Activated CD4-positive, alpha-beta memory T cell treated with anti-CD3 and anti-CD28 coated beads for 36 hours (primary cell): ENCODE results near the gene LDLRAD2. TPM values are rescaled to one million over a fixed set of nuclear protein-coding genes. Genes with fewer than 3 reads are reported as not detected.

ENCODE experiments used
- CTCF ChIA-PET: fragments of 350-600 bp; sonication (Branson Sonifier 250); formaldehyde crosslinking; loops from one replicate; lab custom pipeline; 2021; ENCODE audit warnings: antibody characterized with exemption, inconsistent platforms; lab: Charles Lee
- POLR2A ChIA-PET: fragments of 350-600 bp; sonication (Branson Sonifier 250); formaldehyde crosslinking; loops from one replicate; lab custom pipeline; 2021; ENCODE audit warnings: antibody characterized with exemption; lab: Charles Lee
- DNase-seq: peaks from one replicate; pipeline ENCODE4 v3.0.0-alpha.2; 2020
- H3K27ac Mint-ChIP-seq: one replicate; pipeline ENCODE4 v1.8.0; 2021; ENCODE audit warnings: mixed read lengths
- H3K27me3 Mint-ChIP-seq: one replicate; pipeline ENCODE4 v1.8.0; 2021; ENCODE audit warnings: mixed read lengths
- H3K36me3 Mint-ChIP-seq: one replicate; pipeline ENCODE4 v1.8.0; 2021; ENCODE audit warnings: mixed read lengths
- H3K4me1 Mint-ChIP-seq: one replicate; pipeline ENCODE4 v1.8.0; 2021; ENCODE audit warnings: low read depth, mixed read lengths
- H3K4me3 Mint-ChIP-seq: one replicate; pipeline ENCODE4 v1.8.0; 2021; ENCODE audit warnings: mild to moderate bottlenecking, mixed read lengths
- H3K9me3 Mint-ChIP-seq: one replicate; pipeline ENCODE4 v1.8.0; 2021; ENCODE audit warnings: mixed read lengths
- intact Hi-C: fragments of 100-400 bp; cut with micrococcal nuclease; formaldehyde crosslinking; loops from one replicate; pipeline ENCODE4 v1.15.1; 2023
- total RNA-seq, 2 experiments: library from RNA; stranded (reverse); gene quantifications; one replicate each; pipeline ENCODE4 v1.2.3, GENCODE V29; 2021

LDLRAD2 gene
- total RNA-seq, 2 experiments from 2014 or later: not detected

DNA sequence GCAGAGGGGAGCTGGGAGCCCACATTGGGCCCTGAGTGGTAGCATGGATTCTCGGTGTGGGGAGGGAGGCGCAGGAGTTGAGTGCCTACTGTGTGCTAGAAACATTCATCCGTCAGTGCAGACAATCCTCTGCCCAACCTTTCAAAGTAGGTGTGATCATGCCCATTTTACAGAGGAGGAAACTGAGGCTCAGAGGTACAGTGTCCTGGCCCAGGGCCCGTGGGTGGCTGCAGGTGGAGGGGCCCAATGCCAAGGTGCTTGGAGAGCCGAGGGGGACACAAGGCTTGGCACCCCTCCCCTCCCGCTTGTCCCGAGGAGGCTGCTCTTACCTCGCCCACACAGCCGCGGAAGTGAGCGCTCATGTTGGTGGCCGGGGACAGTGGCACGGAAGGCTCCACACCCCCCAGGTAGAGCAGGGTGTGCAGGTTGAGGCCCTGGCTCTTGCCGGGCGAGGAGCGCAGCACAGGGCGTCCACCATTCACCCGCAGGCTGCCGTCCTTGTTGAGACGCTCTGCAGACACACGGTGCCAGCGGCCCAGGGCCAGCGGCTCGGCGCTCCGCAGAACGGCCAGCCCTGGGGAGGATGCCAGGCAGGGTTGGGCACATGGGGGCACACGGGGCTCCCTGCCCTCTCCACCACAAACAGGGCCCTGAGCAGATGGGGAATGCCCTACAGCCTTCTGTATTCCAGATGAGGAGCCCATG lies 16.6 kb downstream of the LDLRAD2 start:
- CTCF ChIA-PET: no interaction called here
- intact Hi-C loops: no loop called here
- H3K27ac Mint-ChIP-seq: no peak overlapping the region
- H3K4me3 Mint-ChIP-seq: no peak overlapping the region
- peaks cover 2% of the 10 kb centered on the region for H3K27me3 Mint-ChIP-seq
- H3K36me3 Mint-ChIP-seq: no peaks in the 10 kb centered on the region
- H3K4me1 Mint-ChIP-seq: no peaks in the 10 kb centered on the region
- DNase-seq: no peak
- POLR2A ChIA-PET: no interaction called here
- H3K9me3 Mint-ChIP-seq: peaks cover 2% of the 10 kb centered on the region

DNA sequence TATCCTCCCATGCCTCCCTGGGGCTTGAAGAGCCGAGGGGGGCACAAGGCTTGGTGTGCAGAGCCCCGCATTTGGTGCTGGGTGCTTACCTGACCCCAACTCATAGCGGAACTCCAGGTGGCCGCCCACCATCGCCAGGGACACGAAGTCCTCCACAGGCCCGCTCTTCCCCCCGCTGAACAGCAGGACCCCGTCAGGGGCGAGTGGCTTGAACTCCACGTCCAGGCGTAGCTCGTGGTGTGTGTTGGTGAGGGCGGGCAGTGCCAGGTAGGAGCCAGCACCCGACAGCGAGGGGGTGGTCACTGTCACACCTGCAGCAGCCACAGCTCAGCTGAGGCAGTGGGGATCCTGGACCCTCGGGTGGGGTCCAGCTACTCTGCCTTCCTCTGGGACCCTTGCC lies 17.2 kb downstream of the LDLRAD2 start:
- ChIA-PET CTCF (no interaction called here), POLR2A (no interaction called here)
- Mint-ChIP-seq H3K4me3 (no peak overlapping the region), H3K9me3 (peaks cover 8% of the 10 kb centered on the region), H3K4me1 (no peaks in the 10 kb centered on the region), H3K36me3 (peaks cover 5% of the 10 kb centered on the region), H3K27ac (no peak overlapping the region), H3K27me3 (no peaks in the 10 kb centered on the region)
- DNase-seq: no peak
- intact Hi-C loops: no loop called here

DNA sequence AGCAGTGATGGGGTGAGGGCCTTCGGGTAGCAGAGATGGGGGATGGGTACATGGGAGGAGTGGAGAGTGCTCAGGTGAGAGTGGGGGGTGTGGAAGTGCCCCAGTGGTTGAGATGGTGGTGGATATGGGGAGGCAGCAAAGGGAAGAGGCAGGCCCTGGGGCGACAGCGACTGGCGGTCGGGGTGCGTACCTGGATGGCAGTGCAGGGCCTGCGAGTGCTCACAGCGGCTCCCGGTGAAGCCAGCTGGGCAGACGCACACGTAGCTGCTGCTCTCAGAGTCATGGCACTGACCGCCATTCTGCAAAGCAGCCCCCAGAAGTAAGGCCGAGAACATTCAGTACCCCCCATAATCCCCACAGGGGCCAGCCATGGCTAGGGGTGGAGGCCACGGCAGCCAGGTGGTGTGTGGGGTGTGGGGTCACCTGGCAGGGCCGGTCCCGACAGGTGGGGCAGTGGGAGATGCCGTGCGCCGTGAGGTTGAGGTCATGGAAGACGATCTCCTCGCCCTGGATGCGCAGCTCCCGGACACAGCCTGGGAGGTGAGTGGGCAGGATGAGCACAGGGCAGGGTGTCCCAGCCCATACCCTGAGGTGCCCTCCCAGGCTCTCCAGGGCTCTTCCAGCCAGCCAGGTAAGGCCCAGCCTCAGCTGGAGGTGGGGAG lies 18.9 kb downstream of the LDLRAD2 start:
- ChIA-PET CTCF (no interaction called here), POLR2A (no interaction called here)
- DNase-seq: no peak
- intact Hi-C loops: no loop called here
- Mint-ChIP-seq H3K4me3 (no peak overlapping the region), H3K36me3 (peaks cover 9% of the 10 kb centered on the region), H3K27me3 (no peaks in the 10 kb centered on the region), H3K4me1 (no peaks in the 10 kb centered on the region), H3K27ac (no peak overlapping the region), H3K9me3 (peaks cover 18% of the 10 kb centered on the region)

DNA sequence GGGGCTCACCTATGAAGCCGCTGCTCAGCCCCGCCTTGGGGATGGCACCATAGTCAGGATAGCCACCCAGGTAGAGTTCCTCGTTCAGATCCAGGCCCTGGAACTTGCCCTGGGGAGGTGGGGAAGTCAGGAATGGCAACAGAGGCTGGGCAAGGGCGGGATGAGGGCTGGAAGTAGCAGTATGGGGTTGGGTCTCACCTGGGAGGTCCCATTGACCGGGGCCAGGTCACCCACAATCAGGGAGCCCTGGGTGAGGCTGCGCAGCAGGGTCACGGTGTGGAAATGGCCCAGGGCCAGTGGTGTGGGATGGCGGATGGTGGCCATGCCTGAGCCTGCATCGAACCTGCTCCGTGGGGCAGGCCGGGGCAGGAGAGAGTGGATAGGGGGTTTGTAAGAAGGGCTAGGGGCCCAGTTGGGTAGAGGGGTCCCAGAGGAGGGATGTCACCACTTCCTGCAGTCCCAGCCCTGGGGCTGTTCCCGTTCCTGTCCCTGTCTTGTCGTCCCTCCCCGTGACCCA lies 19.4 kb downstream of the LDLRAD2 start:
- ChIA-PET CTCF (no interaction called here), POLR2A (no interaction called here)
- Mint-ChIP-seq H3K27ac (no peak overlapping the region), H3K4me3 (no peak overlapping the region), H3K27me3 (no peaks in the 10 kb centered on the region), H3K4me1 (no peaks in the 10 kb centered on the region), H3K9me3 (peaks cover 18% of the 10 kb centered on the region), H3K36me3 (peaks cover 9% of the 10 kb centered on the region)
- DNase-seq: no peak
- intact Hi-C loops: no loop called here

DNA sequence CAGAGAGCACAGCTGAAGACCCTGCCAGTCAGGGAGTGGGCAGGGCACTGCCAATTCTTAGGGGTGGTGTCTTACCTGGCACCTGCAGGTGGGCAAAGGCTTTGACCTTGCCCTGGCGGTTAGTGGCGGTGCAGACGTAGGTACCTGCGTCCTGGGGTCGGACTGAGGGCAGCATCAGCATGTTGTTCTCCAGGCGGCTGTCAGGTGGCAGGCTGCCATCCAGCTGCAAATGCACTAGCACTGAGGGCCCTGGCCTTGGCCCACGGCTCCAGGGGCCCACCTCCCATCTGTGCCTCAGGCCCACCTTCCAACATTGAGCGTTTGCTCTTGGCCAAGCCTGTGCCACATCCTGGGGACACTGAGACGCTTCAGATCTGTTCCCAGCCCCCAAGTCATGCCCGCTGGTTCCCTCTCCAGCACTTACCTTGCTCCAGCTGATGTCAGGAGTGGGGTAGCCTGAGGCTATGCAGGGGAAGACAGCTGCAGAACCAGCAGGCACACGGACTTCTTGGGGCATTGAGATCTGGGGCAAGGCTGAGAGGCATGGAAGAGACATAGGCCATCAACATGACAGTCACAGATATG lies 21.4 kb downstream of the LDLRAD2 start:
- POLR2A ChIA-PET: no interaction called here
- Mint-ChIP-seq H3K27ac (no peak overlapping the region), H3K36me3 (peaks cover 9% of the 10 kb centered on the region), H3K9me3 (peaks cover 18% of the 10 kb centered on the region), H3K4me3 (no peak overlapping the region), H3K4me1 (no peaks in the 10 kb centered on the region), H3K27me3 (no peaks in the 10 kb centered on the region)
- CTCF ChIA-PET: no interaction called here
- intact Hi-C loops: no loop called here
- DNase-seq: no peak

DNA sequence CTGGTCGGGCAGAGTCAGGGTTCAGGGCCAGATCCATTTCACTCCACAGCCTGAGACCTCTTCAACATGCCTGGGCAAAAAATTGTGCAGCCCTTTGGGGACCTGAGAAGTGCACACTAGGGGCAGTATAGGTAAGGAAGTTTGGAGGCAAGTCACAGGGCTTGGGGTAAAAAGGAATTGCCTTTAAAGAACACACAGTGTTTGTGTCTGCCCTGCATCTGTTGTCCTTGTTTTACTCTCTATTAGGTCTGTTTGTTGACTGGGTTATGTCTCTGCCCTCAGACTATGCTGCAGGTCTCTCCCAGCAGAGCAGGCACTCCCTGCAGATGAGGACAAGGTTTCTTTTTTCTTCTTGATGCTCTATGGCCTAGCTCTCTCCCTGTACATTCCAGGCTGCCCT lies 22.0 kb downstream of the LDLRAD2 start:
- H3K27ac Mint-ChIP-seq: no peak overlapping the region
- no peak for DNase-seq
- ChIA-PET POLR2A (no interaction called here), CTCF (no interaction called here)
- H3K27me3 Mint-ChIP-seq: no peaks in the 10 kb centered on the region
- intact Hi-C loops: no loop called here
- peaks cover 18% of the 10 kb centered on the region for H3K9me3 Mint-ChIP-seq
- H3K4me1 Mint-ChIP-seq: no peaks in the 10 kb centered on the region
- H3K4me3 Mint-ChIP-seq: no peak overlapping the region
- peaks cover 9% of the 10 kb centered on the region for H3K36me3 Mint-ChIP-seq

DNA sequence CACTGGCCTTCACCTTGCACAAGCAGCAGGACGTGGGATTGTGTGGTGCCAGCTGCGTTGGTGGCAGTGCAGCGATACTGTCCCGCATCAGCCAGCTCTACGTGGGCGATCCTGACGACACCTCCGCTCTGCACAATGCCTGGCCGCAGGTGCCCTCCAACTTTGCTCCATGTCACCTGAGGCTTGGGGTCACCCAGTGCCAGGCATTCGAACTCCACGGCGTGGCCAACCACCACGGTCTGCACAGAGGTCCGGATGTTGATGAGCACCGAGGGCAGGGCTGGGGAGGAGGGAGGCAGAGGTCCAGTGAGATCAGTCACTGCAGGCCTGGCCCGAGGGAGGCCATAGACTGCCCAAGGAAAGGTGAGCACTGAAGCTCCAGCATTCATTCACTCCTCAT lies 22.6 kb downstream of the LDLRAD2 start:
- no peaks in the 10 kb centered on the region for H3K27me3 Mint-ChIP-seq
- CTCF ChIA-PET: no interaction called here

DNA sequence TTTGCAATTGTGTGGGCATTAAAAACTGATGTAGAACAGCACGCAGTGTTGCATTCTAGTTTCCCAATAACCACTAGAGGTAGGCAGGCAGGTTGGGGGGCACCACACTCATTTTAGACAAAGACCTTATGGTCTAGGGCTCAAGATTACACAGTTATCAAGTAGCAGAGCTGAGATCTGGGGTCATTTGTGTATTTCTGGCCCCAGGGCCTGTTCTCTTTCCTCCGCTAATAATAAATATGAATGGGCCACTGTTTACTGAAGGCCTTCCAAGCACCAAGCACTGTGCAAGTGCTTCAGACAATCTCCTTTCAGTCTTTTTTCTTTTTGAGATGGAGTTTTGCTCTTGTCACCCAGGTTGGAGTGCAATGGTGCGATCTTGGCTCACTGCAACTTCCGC lies 23.9 kb downstream of the LDLRAD2 start:
- POLR2A ChIA-PET: no interaction called here
- peaks cover 18% of the 10 kb centered on the region for H3K9me3 Mint-ChIP-seq

More for the DNA sequence above, 22.6 kb downstream of the LDLRAD2 start:
- Mint-ChIP-seq H3K36me3 (peaks cover 9% of the 10 kb centered on the region), H3K4me1 (no peaks in the 10 kb centered on the region), H3K9me3 (peaks cover 18% of the 10 kb centered on the region), H3K27ac (no peak overlapping the region), H3K4me3 (no peak overlapping the region)
- POLR2A ChIA-PET: no interaction called here
- no peak for DNase-seq
- intact Hi-C loops: no loop called here

DNA sequence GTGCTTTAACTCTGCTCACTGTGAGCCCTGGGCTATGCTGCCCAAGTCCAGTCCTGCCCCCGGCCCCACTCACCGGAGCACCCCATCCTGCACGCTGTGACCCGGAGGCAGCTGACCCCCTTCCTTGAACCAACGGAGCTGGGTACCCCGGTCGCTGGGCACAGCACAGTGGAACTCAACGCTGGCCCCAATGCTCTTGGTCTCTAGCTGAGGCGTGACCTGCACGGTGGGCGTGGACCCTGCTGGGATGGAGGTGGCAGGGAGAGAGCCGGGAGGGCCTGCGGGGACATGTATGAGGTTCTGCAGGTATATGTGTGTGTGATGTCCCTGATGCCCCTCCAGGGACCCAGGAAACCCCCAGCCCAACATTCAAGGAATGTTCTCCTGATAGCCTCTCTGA lies 24.7 kb downstream of the LDLRAD2 start:
- intact Hi-C loops: no loop called here
- peaks cover 9% of the 10 kb centered on the region for H3K36me3 Mint-ChIP-seq
- CTCF ChIA-PET: no interaction called here

More for the DNA sequence above, 23.9 kb downstream of the LDLRAD2 start:
- no peak for DNase-seq
- H3K4me1 Mint-ChIP-seq: no peaks in the 10 kb centered on the region
- H3K27me3 Mint-ChIP-seq: no peaks in the 10 kb centered on the region
- H3K4me3 Mint-ChIP-seq: no peak overlapping the region
- peaks cover 9% of the 10 kb centered on the region for H3K36me3 Mint-ChIP-seq
- intact Hi-C loops: no loop called here
- CTCF ChIA-PET: no interaction called here
- H3K27ac Mint-ChIP-seq: no peak overlapping the region

DNA sequence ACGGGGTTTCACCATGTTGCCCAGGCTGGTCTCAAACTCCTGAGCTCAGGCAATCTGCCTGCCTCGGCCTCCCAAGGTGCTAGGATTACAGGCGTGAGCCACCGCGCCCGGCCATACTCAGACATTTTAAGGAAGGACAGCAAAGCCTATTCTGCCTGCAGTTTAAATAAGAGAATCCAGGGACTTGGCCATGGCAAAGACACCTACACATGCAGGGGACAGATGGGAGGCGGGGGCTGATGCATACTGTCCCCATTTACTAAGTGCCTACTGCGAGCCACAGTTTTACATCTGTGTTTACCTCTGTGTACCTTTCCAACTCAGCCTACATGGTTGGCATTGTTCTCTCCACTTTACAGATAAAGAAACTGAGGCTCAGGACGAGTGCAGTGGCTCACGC lies 25.4 kb downstream of the LDLRAD2 start:
- POLR2A ChIA-PET: no interaction called here
- H3K27me3 Mint-ChIP-seq: no peaks in the 10 kb centered on the region
- H3K36me3 Mint-ChIP-seq: peaks cover 9% of the 10 kb centered on the region
- H3K9me3 Mint-ChIP-seq: peaks cover 18% of the 10 kb centered on the region
- CTCF ChIA-PET: no interaction called here
- no peak overlapping the region for H3K27ac Mint-ChIP-seq
- H3K4me3 Mint-ChIP-seq: no peak overlapping the region
- no peaks in the 10 kb centered on the region for H3K4me1 Mint-ChIP-seq
- intact Hi-C loops: no loop called here
- no peak for DNase-seq

More for the DNA sequence above, 24.7 kb downstream of the LDLRAD2 start:
- H3K4me3 Mint-ChIP-seq: no peak overlapping the region
- H3K9me3 Mint-ChIP-seq: peaks cover 18% of the 10 kb centered on the region
- POLR2A ChIA-PET: no interaction called here
- H3K27ac Mint-ChIP-seq: no peak overlapping the region
- H3K27me3 Mint-ChIP-seq: no peaks in the 10 kb centered on the region
- no peaks in the 10 kb centered on the region for H3K4me1 Mint-ChIP-seq
- no peak for DNase-seq

DNA sequence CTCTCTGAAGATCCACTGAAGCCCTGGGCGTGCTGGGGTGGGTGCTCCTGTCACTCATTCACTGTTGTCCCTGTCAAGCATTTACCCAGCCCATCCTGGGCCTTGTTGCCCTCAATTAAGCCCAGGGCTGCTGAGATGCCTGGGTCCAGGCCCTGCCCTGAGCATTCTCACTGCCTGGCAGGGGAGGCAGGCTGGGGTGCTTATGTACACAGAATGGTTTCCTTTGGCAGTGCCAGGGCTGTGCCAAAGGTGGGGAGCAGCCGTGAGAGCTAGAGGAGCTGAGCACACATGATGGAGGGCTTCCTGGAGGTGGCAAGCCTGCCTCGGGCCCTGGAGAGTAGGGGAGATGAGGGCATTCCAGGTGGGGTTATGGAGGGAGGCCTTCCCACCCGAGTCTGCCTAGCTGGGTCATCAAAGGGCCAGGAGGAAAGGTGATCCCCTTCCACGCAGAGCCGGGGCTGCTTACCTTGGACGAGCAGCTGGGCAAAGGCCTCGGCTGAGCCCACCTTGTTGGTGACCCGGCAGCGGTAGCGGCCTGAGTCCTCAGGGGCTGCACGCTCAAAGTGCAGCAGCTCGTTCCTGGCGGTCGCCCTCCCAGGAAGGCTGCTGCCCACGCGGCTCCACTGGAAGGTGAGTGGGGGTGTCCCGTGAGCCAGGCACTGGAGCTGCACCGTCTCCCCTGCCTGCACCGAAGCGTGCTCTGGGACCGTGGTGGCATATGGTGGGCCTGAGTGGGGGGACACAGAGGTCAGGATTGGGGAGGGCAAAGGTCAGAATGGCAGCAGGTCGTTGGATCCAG lies 26.5 kb downstream of the LDLRAD2 start:
- ChIA-PET POLR2A (no interaction called here), CTCF (no interaction called here)
- H3K9me3 Mint-ChIP-seq: peaks cover 17% of the 10 kb centered on the region
- no peak overlapping the region for H3K4me3 Mint-ChIP-seq
- H3K27ac Mint-ChIP-seq: no peak overlapping the region
- H3K4me1 Mint-ChIP-seq: no peaks in the 10 kb centered on the region
- DNase-seq: no peak
- intact Hi-C loops: no loop called here
- peaks cover 9% of the 10 kb centered on the region for H3K36me3 Mint-ChIP-seq
- H3K27me3 Mint-ChIP-seq: no peaks in the 10 kb centered on the region
